NCI-H2227 (cell line): ENCODE results near the gene FOXD2.

Experiments used
- DNase-seq: peaks from one replicate; lab custom pipeline; 2025; ENCODE audit not compliant: unreplicated experiment; lab: John Stamatoyannopoulos, UW

The FOXD2 gene

GRCh38 chr1:47459253-47459788 is 21.5 kb downstream of the FOXD2 start:
- peak; percentile 81 for DNase-seq

DNA sequence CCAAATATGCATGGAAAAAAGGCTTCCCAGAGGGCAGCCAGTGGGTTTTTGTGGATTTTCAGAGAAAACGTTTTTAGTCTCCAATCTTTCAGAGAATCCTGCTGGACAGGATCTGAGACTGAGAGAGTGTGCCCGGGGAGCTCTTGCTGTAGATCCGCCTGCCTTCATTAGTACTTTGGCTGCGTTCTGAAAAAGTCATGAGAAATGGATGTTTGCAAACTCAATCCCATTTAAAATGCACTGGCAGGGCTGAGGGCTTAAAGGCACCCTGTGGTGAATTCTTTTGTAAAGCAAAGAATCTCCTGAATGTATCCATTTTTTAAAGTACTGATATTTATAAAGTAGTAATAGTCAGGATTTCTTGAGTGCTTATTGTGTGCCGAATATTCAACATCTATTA is 22.2 kb downstream of the FOXD2 start:
- DNase-seq = no peak

- no peak for DNase-seq
Observed at GRCh38 chr1:47460456-47460855, 22.6 kb downstream of the FOXD2 start.

- DNase-seq = no peak
Observed at GRCh38 chr1:47465605-47466004, 27.8 kb downstream of the FOXD2 start.

GRCh38 chr1:47468709-47469389 is 31.0 kb downstream of the FOXD2 start:
- no peak for DNase-seq

- no peak for DNase-seq
Observed at GRCh38 chr1:47469390-47469759, 31.5 kb downstream of the FOXD2 start.

DNA sequence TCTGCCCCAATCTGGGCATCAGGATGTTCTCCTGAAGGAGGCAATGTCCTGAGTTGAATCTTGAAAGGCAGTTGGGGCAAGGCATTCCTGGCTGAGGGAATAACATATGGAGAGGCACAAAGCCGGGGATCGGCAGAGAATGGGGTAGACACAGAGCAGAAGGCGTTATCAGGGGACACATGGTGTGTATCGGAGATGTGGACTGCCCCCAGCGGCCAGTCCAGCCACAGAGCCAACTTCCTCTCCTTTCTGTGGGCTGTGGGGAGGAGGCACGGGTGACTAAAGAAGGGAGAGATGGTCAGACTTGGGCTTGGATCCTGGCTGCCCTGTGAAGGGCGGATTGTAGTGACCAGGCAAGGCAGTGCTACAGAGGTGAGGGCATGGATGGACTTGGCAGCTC is 32.1 kb downstream of the FOXD2 start:
- DNase-seq = no peak

DNA sequence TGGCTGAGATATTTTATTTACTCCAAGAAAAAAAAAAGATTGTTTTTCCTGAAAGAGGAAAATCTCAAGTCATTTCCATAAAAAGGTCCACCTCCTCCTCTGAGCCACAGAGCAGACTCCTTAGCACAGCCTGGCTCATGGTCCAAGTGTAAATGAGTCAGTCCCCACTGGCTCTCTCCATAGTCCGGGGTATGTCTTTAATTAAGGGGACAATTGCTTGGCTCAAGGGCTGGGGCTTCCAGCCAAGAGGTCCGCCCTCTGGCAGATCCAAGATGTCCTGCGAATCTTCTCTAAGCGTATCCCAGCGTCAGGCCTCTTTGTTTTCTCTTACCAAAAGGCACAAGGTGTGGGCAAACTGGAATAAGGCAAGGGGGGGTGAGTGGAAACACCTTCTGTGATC is 33.3 kb downstream of the FOXD2 start:
- DNase-seq = no peak

DNA sequence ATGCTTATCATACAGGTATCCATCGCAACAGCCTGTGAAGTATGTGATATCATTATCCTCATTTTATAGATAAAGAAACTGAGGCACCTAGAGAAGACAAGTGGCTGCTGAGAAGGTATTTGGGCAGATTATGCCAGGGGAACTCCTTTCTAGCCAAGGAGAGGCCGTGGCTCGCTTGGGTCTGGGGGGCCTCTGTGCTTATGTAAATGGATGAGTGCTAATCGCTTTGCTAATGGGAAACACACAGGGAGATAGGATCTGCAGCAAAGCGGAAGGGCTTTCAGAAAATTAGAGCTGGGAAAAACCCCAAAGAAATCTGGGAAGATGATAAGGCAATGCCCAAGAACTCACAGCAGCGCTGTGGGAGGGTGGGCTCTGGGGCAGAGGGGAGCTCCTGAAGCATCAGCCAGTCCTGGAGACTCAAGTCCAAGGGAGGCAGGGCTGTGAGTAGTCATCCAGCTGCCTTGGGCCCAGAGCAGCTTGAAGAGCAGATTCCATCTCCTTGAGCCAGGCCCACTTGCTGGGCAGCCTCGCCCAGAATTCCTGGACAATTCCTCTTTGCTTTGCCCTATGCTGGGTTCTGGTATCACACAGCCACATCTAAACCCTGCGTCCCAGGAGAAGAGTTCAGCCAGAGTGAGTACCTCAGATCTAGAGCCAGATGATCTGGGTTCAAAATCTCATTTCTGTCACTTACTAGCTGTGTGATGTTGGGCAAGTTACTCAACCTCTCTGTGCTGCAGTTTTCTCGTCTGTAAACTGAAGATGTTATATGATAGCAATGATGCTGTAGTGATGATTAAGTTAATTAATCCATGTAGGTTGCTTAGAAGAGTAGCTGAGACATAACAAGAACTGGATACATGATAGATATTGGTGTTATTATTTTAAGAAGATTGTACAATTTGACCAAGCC is 36.7 kb downstream of the FOXD2 start:
- DNase-seq = no peak

GRCh38 chr1:47477595-47478080 is 39.8 kb downstream of the FOXD2 start:
- no peak for DNase-seq

GRCh38 chr1:47478090-47478489 is 40.2 kb downstream of the FOXD2 start:
- DNase-seq = no peak

GRCh38 chr1:47479664-47480063 is 41.8 kb downstream of the FOXD2 start:
- no peak for DNase-seq

GRCh38 chr1:47481936-47482335 is 44.1 kb downstream of the FOXD2 start:
- no peak for DNase-seq

- no peak for DNase-seq
Observed at GRCh38 chr1:47482786-47483185, 44.9 kb downstream of the FOXD2 start.

DNA sequence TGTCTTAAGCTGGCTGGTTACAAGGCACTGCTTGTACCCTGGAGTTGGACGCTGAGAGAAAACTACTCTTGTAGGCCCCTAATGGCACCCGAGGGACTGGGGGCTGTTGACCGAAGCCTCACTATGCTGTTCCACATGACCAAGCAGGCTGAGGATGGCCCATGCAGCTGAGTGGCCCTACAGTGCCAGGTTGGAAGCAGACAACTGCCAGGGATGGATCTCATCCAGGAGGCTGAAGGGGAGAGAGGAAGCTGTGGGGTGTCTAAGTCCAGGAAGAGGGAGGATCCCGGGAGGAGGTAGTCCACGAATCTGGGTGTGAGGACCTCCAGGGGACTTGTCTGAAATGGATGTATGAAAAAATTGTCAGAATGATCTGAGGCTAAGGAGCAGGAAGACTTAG is 45.8 kb downstream of the FOXD2 start:
- DNase-seq = no peak

DNA sequence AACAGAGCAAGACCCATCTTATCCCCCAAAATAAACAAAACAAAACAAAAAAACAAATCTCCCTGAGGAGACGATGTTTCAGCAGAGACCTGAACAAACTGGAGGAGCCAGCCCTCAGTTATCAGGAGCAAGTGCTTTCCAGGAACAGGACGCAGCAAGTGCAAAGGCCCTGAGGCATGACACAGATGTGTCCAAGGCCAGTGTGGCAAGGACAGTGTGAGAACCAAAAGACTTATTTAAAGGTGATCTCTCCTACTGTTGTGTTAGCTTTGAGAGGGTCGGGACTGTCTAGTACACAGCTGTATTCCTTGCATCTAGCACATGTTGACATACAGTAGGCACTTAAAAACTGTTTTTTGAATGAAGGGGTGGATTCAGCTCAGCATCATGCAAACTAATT is 48.0 kb downstream of the FOXD2 start:
- no peak for DNase-seq

DNA sequence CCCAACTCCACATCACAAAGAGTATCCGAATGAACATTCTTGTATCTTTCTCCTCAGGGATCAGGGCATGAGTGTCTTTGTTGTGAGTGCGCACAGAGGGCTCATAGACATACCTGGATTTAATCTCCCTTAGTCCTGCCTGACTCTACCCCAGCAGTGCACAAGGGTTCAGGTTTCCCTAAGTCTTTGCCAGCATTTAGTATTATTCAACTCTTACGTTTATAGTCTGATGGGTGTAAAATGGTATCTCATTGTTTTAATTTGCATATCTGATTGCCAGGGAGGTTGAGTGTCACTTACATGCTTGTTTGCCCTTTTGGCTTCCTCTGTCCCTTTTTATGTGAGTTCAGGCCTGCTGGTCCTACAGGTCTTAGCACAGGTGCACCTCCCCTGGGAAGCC is 49.5 kb downstream of the FOXD2 start:
- DNase-seq = no peak

DNA sequence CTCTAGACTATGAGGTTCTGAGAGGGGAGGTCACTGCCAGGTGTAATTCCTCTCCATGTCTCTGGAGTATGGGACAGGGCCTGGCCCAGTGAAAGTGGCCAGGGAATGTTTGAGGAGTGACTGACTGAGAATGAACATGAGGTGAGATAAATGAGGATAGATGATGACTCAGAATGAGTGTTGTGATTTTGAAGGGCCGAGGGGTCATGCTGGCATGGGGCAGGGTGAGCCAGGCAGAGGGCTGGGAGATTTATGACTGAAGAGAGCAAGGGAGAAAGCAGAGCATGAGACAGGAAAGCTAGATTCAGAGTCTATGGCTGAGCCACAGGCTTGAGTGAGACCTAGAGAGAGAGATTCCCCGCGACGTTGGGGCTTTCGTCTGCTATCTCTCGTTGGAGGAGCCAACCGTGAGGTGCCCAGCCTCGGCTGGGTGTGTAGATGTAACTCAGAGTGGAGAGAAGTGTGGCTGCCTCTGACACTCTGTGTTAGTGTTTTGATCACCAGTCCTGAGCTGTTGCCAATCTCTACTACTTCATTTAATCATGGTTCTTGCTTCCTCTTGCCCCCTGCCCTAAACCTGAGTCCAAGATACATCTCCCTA is 50.1 kb downstream of the FOXD2 start:
- DNase-seq = no peak
